T-helper 2 cell treated with Interferon-gamma antibody and Interleukin-4, amounts not matched to agents 100 ng/mL and 5 ng/mL, for 36 hours (primary cell): Measurements from ENCODE around the gene STAB2. TPM values are rescaled to one million over a fixed set of nuclear protein-coding genes. Genes with fewer than 3 reads are reported as not detected.

Source experiments
- intact Hi-C: fragments of 100-400 bp; cut with micrococcal nuclease; formaldehyde crosslinking; loops from one replicate; pipeline ENCODE4 v1.15.1; 2023
- total RNA-seq: library from RNA; stranded (reverse); gene quantifications from 2 replicates; pipeline ENCODE4 v1.2.3, GENCODE V29; 2022

Gene STAB2
- total RNA-seq, 1 donor from 2014 or later, result not detected

GRCh38 chr12:103586132-103586531 lies 941 bp upstream of the STAB2 start:
- intact Hi-C loops, result no loop called here

- intact Hi-C loops, result no loop called here
Observed at GRCh38 chr12:103588680-103589079, 1.6 kb downstream of the STAB2 start.

- intact Hi-C loops, result no loop called here
Observed at GRCh38 chr12:103589517-103589916, 2.4 kb downstream of the STAB2 start.

- intact Hi-C loops, result no loop called here
Observed at GRCh38 chr12:103590271-103590670, 3.2 kb downstream of the STAB2 start.

- intact Hi-C loops, result no loop called here
Observed at GRCh38 chr12:103596981-103597380, 9.9 kb downstream of the STAB2 start.

GRCh38 chr12:103599274-103599673 lies 12.2 kb downstream of the STAB2 start:
- intact Hi-C loops, result no loop called here

- intact Hi-C loops, result no loop called here
Observed at GRCh38 chr12:103600967-103601728, 14.1 kb downstream of the STAB2 start.

- intact Hi-C loops, result no loop called here
Observed at GRCh38 chr12:103620395-103620794, 33.3 kb downstream of the STAB2 start.

- intact Hi-C loops, result no loop called here
Observed at GRCh38 chr12:103623716-103624115, 36.6 kb downstream of the STAB2 start.

GRCh38 chr12:103626498-103626897 lies 39.4 kb downstream of the STAB2 start:
- intact Hi-C loops, result no loop called here

- intact Hi-C loops, result no loop called here
Observed at GRCh38 chr12:103627189-103627855, 40.2 kb downstream of the STAB2 start.

GRCh38 chr12:103632554-103633216 lies 45.6 kb downstream of the STAB2 start:
- intact Hi-C loops, result loop anchor here (1.0 to 10.0 kb wide), 2 partner anchors 57 to 748 kb away; no protein-coding TSS in a partner anchor

- intact Hi-C loops, result loop anchor here (10.0 kb wide), 1 partner anchor 750 kb away; no protein-coding TSS in a partner anchor
Observed at GRCh38 chr12:103634732-103635131, 47.7 kb downstream of the STAB2 start.

GRCh38 chr12:103635419-103635818 lies 48.3 kb downstream of the STAB2 start:
- intact Hi-C loops, result loop anchor here (10.0 kb wide), 1 partner anchor 751 kb away; no protein-coding TSS in a partner anchor

- intact Hi-C loops, result loop anchor here (10.0 kb wide), 1 partner anchor 752 kb away; no protein-coding TSS in a partner anchor
Observed at GRCh38 chr12:103637021-103637420, 49.9 kb downstream of the STAB2 start.

- intact Hi-C loops, result loop anchor here (10.0 kb wide), 1 partner anchor 753 kb away; no protein-coding TSS in a partner anchor
Observed at GRCh38 chr12:103637429-103637828, 50.4 kb downstream of the STAB2 start.

- intact Hi-C loops, result loop anchor here (10.0 kb wide), 1 partner anchor 755 kb away; no protein-coding TSS in a partner anchor
Observed at GRCh38 chr12:103639983-103640382, 52.9 kb downstream of the STAB2 start.

- intact Hi-C loops, result no loop called here
Observed at GRCh38 chr12:103640410-103640809, 53.3 kb downstream of the STAB2 start.

- intact Hi-C loops, result no loop called here
Observed at GRCh38 chr12:103640831-103641230, 53.8 kb downstream of the STAB2 start.

GRCh38 chr12:103642240-103642864 lies 55.3 kb downstream of the STAB2 start:
- intact Hi-C loops, result no loop called here

GRCh38 chr12:103645202-103645601 lies 58.1 kb downstream of the STAB2 start:
- intact Hi-C loops, result no loop called here
